HG02938 (cell line): ENCODE data around the gene JAK2.

ENCODE experiments used
- ATAC-seq: cut with Tn5 transposase; IDR thresholded peaks from one replicate; pipeline ENCODE4 v1.9.1; 2021; ENCODE audit warnings: mild to moderate bottlenecking, moderate library complexity; ENCODE audit not compliant: unreplicated experiment

Gene JAK2

DNA sequence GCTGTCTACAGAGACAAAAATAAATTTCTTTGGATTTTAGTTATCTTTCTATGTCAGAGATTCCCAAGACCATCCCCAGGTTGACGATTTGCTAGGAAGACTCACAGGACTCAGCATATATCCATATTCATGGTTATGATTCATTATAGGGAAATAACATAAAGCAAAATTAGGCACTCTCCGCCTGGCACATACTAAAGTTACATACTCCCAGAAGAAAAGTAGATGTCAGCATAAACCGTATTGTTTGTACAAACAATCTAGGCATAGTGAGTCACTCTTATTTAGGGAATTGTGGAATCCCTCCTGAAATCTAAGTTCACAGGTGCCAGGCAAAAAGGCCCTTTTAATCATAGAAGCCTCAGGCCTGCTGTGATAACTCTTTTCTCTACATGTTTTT, 137.4 kb downstream of the JAK2 start:
- no peak for ATAC-seq

DNA sequence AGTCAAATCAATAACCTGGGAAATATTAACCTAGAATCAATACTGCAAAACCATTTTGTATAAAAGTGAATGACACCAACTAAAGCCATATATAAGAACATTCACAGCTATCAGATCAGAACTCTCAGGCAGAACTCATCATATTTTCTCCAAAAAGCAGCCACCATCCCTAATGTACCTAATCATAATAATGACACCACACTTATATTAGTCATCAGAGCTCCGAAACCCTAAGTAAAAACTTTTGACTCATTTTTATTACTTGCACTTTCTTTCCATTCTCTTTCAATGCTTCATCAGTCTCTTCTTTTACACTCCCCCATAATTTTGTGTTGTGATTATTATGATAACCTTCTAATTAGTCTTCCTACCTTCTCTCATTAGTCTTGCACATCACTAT, 155.1 kb downstream of the JAK2 start:
- ATAC-seq, result no peak

DNA sequence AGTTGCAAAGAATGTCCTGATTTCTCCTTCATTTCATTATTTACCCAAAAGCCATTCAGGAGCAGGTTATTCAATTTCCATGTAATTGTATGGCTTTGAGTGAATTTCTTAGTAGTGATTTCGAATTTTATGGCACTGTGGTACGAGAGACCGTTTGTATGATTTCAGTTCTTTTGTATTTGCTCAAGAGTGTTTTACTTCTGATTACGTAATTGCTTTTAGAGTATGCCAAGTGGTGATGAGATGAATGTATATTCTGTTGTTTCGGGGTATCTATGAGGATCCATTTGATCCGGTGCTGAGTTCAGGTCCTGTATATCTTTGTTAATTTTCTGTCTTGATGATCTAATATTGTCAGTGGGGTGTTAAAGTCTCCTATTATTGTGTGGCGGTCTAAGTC, 159.1 kb downstream of the JAK2 start:
- ATAC-seq, result no peak

DNA sequence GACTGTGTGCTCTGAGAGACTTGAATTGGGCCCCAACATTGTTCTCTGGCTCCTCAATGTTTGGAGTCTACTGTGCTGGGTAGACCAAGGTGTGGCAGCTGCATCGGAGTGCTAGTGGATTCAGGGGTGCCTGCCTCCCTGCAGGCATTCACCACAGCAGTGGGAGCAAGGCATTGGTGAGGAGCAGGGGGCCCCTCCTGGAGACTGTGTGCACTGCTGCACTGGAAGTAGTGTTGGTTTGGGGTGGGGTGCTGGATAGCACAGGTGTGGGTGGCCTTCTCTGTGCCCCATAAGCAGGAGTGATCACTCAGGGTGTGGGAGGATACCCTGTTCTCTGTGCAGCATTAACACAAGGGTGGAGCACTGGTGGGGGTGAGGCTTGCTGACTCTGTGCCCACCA, 161.2 kb downstream of the JAK2 start:
- ATAC-seq, result no peak
